ENCODE results near the gene SEC23IP.

SEC23IP gene

GRCh38 chr10:119989966-119990365, 97.4 kb downstream of the SEC23IP start:
- no peak for TF ChIP-seq POLR2A (IDR thresholded peaks at IDR 0.05; ENCODE audit: low read depth, low read length)
- FAIRE-seq (no peak), DNase-seq (ENCODE audit: insufficient read length, low spot score) (no peak)

GRCh38 chr10:119991066-119991465, 98.5 kb downstream of the SEC23IP start:
- FAIRE-seq (no peak), DNase-seq (ENCODE audit: insufficient read length, low spot score) (no peak)
- TF ChIP-seq POLR2A (IDR thresholded peaks at IDR 0.05; ENCODE audit: low read depth, low read length): no peak

GRCh38 chr10:119991816-119992215, 99.3 kb downstream of the SEC23IP start:
- no peak for TF ChIP-seq POLR2A (IDR thresholded peaks at IDR 0.05; ENCODE audit: low read depth, low read length)
- no peak for DNase-seq (ENCODE audit: insufficient read length, low spot score)
- FAIRE-seq: no peak

All from H54 (cell line).